Measurements from ENCODE around the gene POP5. TPM values are rescaled to one million over a fixed set of nuclear protein-coding genes. Genes with fewer than 3 reads are reported as not detected.

POP5 gene, protein sequence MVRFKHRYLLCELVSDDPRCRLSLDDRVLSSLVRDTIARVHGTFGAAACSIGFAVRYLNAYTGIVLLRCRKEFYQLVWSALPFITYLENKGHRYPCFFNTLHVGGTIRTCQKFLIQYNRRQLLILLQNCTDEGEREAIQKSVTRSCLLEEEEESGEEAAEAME
- 29.2 TPM for total RNA-seq (ENCODE audit: unreplicated experiment)
- long read RNA-seq, transcript POP5-202 (5 exons, 801 nt), result major isoform, 9 of 20 reads
- long read RNA-seq, partial matches to known transcripts, result 3 of 20 reads
- long read RNA-seq, other reads (novel, unspliced or antisense), result 3 of 20 reads

DNA sequence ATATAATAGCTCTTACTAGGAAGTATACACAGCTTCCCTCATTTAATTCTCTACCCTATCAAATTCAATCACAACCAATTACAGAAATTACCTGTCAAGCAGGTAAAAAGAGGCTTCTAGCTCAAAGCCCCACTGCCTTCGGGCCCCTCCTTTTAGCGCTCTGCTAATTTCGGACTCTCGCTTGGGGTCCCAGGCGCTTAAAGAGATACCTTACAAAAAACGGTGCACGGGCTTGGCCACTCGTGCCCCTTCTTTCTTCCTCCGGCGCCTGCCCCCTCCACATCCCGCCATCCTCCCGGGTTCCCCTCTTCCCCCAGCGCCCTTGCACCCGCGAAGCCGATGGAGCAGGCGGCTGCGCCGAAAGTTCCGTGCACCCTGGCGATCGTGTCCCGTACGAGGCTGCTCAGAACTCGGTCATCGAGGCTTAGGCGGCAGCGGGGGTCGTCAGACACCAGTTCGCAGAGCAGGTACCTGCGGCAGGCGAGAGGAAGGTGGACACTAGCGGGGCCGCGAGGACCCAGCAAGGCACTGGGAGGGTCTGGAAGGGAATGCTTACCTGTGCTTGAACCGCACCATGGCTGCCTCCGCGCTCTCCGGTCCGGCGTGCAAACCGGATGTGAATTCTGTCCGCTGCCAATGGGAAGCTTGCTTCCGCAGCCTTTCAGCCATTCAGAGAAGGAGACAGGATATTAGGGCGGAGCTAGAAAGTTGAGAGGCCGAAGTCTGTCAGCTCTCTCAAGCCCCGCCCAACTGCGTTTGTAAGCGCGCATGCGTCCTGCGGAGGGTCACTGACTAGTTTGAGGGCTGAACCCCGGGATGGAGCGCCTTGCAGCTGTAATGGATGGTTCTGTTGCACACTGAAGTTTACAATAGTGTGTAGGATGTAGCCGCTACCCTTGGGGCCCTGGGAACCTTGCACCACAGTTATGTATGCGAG is at the start of gene POP5:
Gene POP5, minus strand, starts transcription at position 616 of the 937 bp plus-strand sequence. Its CDS starts 40 bp downstream, at position 576.
- Mint-ChIP-seq H3K27me3 (ENCODE audit: unreplicated experiment) (peaks cover 1% of the 10 kb centered on the region), H3K4me1 (ENCODE audit: low read depth, unreplicated experiment) (peaks cover 7% of the 10 kb centered on the region), H3K27ac (ENCODE audit: unreplicated experiment) (peak within 1 kb of the TSS; percentile 48), H3K36me3 (ENCODE audit: unreplicated experiment) (no peaks in the 10 kb centered on the region), H3K9me3 (ENCODE audit: unreplicated experiment) (peaks cover 3% of the 10 kb centered on the region), H3K4me3 (ENCODE audit: unreplicated experiment) (peak within 1 kb of the TSS; percentile 98)
- TF ChIP-seq, protein P1, sequence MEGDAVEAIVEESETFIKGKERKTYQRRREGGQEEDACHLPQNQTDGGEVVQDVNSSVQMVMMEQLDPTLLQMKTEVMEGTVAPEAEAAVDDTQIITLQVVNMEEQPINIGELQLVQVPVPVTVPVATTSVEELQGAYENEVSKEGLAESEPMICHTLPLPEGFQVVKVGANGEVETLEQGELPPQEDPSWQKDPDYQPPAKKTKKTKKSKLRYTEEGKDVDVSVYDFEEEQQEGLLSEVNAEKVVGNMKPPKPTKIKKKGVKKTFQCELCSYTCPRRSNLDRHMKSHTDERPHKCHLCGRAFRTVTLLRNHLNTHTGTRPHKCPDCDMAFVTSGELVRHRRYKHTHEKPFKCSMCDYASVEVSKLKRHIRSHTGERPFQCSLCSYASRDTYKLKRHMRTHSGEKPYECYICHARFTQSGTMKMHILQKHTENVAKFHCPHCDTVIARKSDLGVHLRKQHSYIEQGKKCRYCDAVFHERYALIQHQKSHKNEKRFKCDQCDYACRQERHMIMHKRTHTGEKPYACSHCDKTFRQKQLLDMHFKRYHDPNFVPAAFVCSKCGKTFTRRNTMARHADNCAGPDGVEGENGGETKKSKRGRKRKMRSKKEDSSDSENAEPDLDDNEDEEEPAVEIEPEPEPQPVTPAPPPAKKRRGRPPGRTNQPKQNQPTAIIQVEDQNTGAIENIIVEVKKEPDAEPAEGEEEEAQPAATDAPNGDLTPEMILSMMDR (IDR thresholded peaks at IDR 0.05; ENCODE audit: partially characterized antibody, unreplicated experiment), result no peak
- peak; percentile 94 for DNase-seq

DNA sequence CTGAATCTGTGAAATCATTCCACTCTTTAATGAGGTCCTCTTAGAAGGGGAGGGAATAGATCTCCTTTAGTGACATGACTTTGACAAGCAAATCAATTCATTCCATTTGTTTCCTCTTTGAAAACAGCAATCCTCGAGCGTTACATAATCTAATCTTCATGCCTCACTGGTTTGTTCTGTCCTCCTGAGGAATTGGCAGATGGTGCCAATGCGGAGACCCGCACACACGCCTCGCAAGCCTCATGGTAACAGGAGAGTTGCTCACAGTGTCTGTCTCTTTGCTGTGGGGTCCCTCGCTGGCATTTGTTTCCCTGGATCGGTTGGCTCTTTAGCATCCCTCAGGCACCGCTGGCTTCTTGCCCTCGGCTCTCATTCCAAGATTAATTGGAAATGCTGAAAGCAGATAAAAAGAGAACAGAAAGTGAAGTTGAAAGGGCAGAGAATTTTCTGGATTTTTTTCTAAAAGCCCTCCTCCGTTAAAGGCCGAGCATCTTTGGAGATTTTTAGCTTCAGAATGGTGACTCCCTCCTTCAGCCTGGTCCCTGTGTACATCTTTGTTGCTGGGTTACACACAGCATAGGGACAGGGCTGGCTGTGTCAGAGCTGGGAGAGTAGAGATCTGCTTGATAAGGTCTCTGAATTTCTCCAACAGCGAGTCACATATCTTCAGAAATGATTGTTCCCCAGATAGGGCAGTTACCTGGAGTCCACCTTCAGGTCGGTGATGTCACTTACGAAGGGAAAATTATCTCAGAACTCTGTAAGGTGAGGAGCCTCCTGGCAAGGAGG is 49.1 kb upstream of the POP5 start:
- Mint-ChIP-seq H3K9me3 (ENCODE audit: unreplicated experiment) (peaks cover 7% of the 10 kb centered on the region), H3K4me1 (ENCODE audit: low read depth, unreplicated experiment) (peaks cover 21% of the 10 kb centered on the region), H3K27me3 (ENCODE audit: unreplicated experiment) (peaks cover 5% of the 10 kb centered on the region), H3K27ac (ENCODE audit: unreplicated experiment) (peak overlapping the region; percentile 84), H3K4me3 (ENCODE audit: unreplicated experiment) (peak overlapping the region; percentile 60), H3K36me3 (ENCODE audit: unreplicated experiment) (no peaks in the 10 kb centered on the region)
- TF ChIP-seq, protein P1 (IDR thresholded peaks at IDR 0.05; ENCODE audit: partially characterized antibody, unreplicated experiment), result no peak
- peak; percentile 43 for DNase-seq

DNA sequence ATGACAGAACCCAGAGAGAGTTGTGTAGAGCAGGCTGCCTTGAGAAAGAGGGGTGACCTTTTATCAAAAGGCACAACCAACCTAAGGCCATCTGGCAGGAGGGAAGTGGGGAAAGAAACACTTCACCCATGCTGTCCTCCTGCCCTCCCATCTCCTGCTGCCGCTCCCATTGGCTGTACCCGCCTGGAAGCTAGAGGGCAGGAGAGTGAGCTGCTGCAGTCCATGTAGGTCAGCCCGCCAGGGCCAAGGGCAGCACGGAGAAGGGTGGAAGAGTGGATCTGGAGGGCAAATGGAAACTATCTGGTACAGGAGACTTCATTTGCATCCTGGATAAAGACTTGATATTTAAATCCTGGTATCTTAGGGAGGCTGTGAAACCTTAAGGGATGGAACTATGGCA is 47.7 kb upstream of the POP5 start:
- Mint-ChIP-seq H3K4me1 (ENCODE audit: low read depth, unreplicated experiment) (peaks cover 21% of the 10 kb centered on the region), H3K27ac (ENCODE audit: unreplicated experiment) (peak overlapping the region; percentile 57), H3K4me3 (ENCODE audit: unreplicated experiment) (peak overlapping the region; percentile 53), H3K36me3 (ENCODE audit: unreplicated experiment) (no peaks in the 10 kb centered on the region), H3K9me3 (ENCODE audit: unreplicated experiment) (peaks cover 7% of the 10 kb centered on the region), H3K27me3 (ENCODE audit: unreplicated experiment) (peaks cover 5% of the 10 kb centered on the region)
- TF ChIP-seq, protein P1 (IDR thresholded peaks at IDR 0.05; ENCODE audit: partially characterized antibody, unreplicated experiment), result no peak
- DNase-seq, result peak; percentile 53

DNA sequence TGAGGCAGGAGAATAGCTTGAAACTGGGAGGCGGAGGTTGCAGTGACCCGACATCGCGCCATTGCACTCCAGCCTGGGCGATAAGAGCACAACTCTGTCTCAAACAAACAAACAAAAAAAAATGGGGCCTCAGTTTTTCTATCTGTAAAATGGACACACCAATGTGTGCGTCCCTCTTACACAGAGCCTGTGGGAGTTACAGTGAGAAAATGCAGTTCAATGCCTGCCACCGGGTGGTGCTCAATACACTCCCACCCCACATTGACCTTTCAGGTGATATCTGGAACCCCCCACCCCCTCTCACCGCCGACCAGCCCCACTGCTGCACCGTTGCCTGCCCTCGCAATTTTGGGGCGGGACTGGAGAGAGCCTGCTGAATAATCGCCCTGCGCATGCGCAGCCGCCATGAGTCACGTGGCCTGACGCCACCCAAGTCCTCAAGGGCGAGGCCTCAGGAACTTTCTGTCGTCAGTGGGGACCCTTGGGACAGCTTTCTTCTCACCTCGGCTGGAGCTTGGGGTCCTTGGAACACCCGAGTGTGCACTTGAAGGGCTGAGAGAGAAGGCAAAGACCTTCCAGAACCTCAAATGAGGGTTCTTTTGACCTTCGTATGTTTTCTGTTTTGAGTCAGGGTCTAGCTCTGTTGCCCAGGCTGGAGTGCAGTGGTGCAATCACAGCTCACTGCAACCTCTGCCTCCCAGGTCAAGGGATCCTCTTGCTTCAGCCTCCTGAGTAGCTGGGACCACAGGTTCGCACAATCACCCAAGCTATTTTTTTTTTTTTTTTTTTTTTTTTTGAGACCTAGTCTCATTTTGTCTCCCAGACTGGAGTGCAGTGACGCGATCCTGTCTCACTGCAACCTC is 44.6 kb upstream of the POP5 start:
- Mint-ChIP-seq H3K4me3 (ENCODE audit: unreplicated experiment) (no peak overlapping the region), H3K9me3 (ENCODE audit: unreplicated experiment) (peaks cover 7% of the 10 kb centered on the region), H3K4me1 (ENCODE audit: low read depth, unreplicated experiment) (peaks cover 21% of the 10 kb centered on the region), H3K27ac (ENCODE audit: unreplicated experiment) (no peak overlapping the region), H3K27me3 (ENCODE audit: unreplicated experiment) (peaks cover 5% of the 10 kb centered on the region), H3K36me3 (ENCODE audit: unreplicated experiment) (no peaks in the 10 kb centered on the region)
- DNase-seq, result no peak
- TF ChIP-seq, protein P1 (IDR thresholded peaks at IDR 0.05; ENCODE audit: partially characterized antibody, unreplicated experiment), result no peak

Data from glutamatergic neuron (in vitro differentiated cells).